Tibial nerve (tissue), 4 donors: ENCODE results near the gene PIK3CB.

Experiments used
- CTCF ChIP-seq, 5 experiments: fragments of 200-600 bp in 3 of 5; fragments of 450-650 bp in 2 of 5; sonication (generic) in 3 of 5; IDR thresholded peaks; one replicate each; pipeline ENCODE4 v1.5.1; 2016 to 2019; ENCODE audit warnings: antibody characterized with exemption in 5 of 5, mild to moderate bottlenecking in 3 of 5, moderate library complexity in 2 of 5
- EP300 ChIP-seq, 2 donors: sonication (generic); formaldehyde crosslinking; IDR thresholded peaks; one replicate each; pipeline ENCODE4 v1.6.1; 2017; ENCODE audit warnings: antibody characterized with exemption in 2 of 2, mild to moderate bottlenecking in 1 of 2
- POLR2A ChIP-seq, 2 donors: fragments of 450-650 bp; IDR thresholded peaks; one replicate each; pipeline ENCODE4 v1.6.1; 2017; ENCODE audit warnings: antibody characterized with exemption in 2 of 2, mild to moderate bottlenecking in 2 of 2, moderate library complexity in 2 of 2

DNA sequence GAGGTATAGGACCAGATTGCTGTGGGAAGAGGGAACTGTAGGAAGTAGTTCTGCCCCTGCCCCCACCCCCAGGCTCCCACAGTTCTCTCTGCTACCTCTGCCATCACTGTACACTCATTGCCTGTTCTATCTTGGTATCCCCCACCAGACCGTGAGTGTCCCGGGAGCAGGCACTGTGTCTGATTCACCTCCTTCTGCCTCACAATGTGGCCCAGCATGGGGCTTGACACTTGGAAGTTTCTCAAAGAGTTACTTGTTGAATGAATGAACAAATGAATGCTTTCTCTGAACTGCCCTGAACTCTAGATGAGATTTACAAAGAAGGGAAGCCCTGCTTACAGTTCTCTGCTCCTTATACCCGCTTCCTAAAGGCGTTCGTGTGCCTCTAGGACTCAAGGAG, 27.1 kb upstream of the PIK3CB start:
- TF ChIP-seq EP300 (IDR thresholded peaks at IDR 0.05) (no peak), CTCF (IDR thresholded peaks at IDR 0.05) (no peak), POLR2A (IDR thresholded peaks at IDR 0.05) (no peak)
